Colonic mucosa (tissue), 4 donors: ENCODE measurements around the gene FOLR1. TPM values are rescaled to one million over a fixed set of nuclear protein-coding genes. Genes with fewer than 3 reads are reported as not detected.
A peak's percentile ranks its signal among the peaks of the same experiment; 100 is the strongest.
"Not testable (repeated sequence)": the region's sequence is repeated elsewhere in the genome, so short reads cannot be mapped to it uniquely, and the experiment has no call there.

Source experiments
- DNase-seq: peaks from one replicate; pipeline ENCODE4 v3.0.0-alpha.2; 2020
- H3K27ac ChIP-seq: fragments of 200-600 bp; one replicate; pipeline ENCODE4 v1.8.0; 2021
- H3K27me3 ChIP-seq: fragments of 200-600 bp; one replicate; pipeline ENCODE4 v1.8.0; 2021
- H3K36me3 ChIP-seq: fragments of 200-600 bp; one replicate; pipeline ENCODE4 v1.8.0; 2021
- H3K4me1 ChIP-seq: fragments of 200-600 bp; one replicate; pipeline ENCODE4 v1.8.0; 2021; ENCODE audit warnings: mild to moderate bottlenecking
- H3K4me3 ChIP-seq: fragments of 200-600 bp; one replicate; pipeline ENCODE4 v1.8.0; 2021
- H3K9ac ChIP-seq, 2 donors: one replicate each; pipeline ENCODE4 v1.7.0; 2013; ENCODE audit warnings: control low read depth in 2 of 2, low read depth in 2 of 2, low read length in 2 of 2
- H3K9me3 ChIP-seq: fragments of 200-600 bp; one replicate; pipeline ENCODE4 v1.8.0; 2021
- intact Hi-C: fragments of 100-400 bp; cut with DNase I; formaldehyde crosslinking; loops from one replicate; pipeline ENCODE4 v1.14.1; 2022
- total RNA-seq, 2 donors: library from RNA; stranded (reverse); fragmentation: NEBNext Ultra II Directional in 1 of 2; extraction: Animal tissue kit (Norgen Biotek cat#: 25700) in 1 of 2; gene quantifications; one replicate each; pipeline ENCODE4 v1.2.1, GENCODE V29; 2021
- TF ChIP-seq, protein P1 (sequence below): fragments of 200-600 bp; IDR thresholded peaks from one replicate; pipeline ENCODE4 v1.8.0; 2022; ENCODE audit warnings: antibody characterized with exemption, mild to moderate bottlenecking
- donor health status: healthy.
- donor health status: DM: no; HTN: no; CAD: no.
- donor health status: DM: no; HTN: no; CAD: no.

FOLR1 gene
- total RNA-seq, 2 donors from 2014 or later: 0.59 TPM; not detected in 1

- H3K9ac ChIP-seq: no peak overlapping the region
- no peaks in the 10 kb centered on the region for H3K36me3 ChIP-seq
- intact Hi-C loops: no loop called here
- no peaks in the 10 kb centered on the region for H3K9me3 ChIP-seq
- no peak overlapping the region for H3K27ac ChIP-seq
- no peaks in the 10 kb centered on the region for H3K4me1 ChIP-seq
- DNase-seq: no peak
- H3K27me3 ChIP-seq: no peaks in the 10 kb centered on the region
- TF ChIP-seq, protein P1, sequence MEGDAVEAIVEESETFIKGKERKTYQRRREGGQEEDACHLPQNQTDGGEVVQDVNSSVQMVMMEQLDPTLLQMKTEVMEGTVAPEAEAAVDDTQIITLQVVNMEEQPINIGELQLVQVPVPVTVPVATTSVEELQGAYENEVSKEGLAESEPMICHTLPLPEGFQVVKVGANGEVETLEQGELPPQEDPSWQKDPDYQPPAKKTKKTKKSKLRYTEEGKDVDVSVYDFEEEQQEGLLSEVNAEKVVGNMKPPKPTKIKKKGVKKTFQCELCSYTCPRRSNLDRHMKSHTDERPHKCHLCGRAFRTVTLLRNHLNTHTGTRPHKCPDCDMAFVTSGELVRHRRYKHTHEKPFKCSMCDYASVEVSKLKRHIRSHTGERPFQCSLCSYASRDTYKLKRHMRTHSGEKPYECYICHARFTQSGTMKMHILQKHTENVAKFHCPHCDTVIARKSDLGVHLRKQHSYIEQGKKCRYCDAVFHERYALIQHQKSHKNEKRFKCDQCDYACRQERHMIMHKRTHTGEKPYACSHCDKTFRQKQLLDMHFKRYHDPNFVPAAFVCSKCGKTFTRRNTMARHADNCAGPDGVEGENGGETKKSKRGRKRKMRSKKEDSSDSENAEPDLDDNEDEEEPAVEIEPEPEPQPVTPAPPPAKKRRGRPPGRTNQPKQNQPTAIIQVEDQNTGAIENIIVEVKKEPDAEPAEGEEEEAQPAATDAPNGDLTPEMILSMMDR: no peak
- H3K4me3 ChIP-seq: no peak overlapping the region
These were observed 3.7 kb upstream of the FOLR1 start for GRCh38 chr11:72188267-72188666.

- TF ChIP-seq, protein P1: no peak
- Histone ChIP-seq H3K27ac (no peak overlapping the region), H3K27me3 (no peaks in the 10 kb centered on the region), H3K4me1 (no peaks in the 10 kb centered on the region), H3K9ac (peak overlapping the region in 1 of 2 donors; percentile 2), H3K4me3 (no peak overlapping the region), H3K9me3 (no peaks in the 10 kb centered on the region), H3K36me3 (no peaks in the 10 kb centered on the region)
- intact Hi-C loops: no loop called here
- DNase-seq: peak; percentile 33
These were observed 2.3 kb upstream of the FOLR1 start for GRCh38 chr11:72189455-72190250.

DNA sequence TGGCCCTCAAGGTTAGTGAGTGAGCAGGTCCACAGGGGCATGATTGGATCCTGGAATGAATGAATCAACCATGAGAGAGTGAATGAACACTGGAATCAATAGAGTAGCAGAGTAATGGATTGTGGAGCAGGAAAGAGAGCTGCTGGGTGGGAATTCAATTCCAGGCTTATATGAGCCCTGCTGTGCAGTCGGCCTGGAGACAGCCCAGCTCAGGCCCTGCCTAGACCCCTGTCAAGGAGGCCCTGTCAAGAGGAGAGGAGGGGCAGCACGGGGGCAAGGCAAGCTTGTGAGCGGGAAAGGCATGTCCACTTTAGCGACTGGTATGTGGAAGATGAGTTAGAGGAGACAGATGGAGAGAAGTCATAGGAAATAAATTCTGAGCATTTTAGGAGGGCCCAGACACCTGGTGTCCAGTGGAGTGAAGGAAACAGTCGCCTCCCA lies 1.3 kb upstream of the FOLR1 start:
- no peak overlapping the region for H3K4me3 ChIP-seq
- no peaks in the 10 kb centered on the region for H3K36me3 ChIP-seq
- TF ChIP-seq, protein P1: no peak
- intact Hi-C loops: no loop called here
- no peak for DNase-seq
- no peaks in the 10 kb centered on the region for H3K27me3 ChIP-seq
- no peak overlapping the region for H3K27ac ChIP-seq
- H3K4me1 ChIP-seq: no peaks in the 10 kb centered on the region
- no peaks in the 10 kb centered on the region for H3K9me3 ChIP-seq
- H3K9ac ChIP-seq: no peak overlapping the region

DNA sequence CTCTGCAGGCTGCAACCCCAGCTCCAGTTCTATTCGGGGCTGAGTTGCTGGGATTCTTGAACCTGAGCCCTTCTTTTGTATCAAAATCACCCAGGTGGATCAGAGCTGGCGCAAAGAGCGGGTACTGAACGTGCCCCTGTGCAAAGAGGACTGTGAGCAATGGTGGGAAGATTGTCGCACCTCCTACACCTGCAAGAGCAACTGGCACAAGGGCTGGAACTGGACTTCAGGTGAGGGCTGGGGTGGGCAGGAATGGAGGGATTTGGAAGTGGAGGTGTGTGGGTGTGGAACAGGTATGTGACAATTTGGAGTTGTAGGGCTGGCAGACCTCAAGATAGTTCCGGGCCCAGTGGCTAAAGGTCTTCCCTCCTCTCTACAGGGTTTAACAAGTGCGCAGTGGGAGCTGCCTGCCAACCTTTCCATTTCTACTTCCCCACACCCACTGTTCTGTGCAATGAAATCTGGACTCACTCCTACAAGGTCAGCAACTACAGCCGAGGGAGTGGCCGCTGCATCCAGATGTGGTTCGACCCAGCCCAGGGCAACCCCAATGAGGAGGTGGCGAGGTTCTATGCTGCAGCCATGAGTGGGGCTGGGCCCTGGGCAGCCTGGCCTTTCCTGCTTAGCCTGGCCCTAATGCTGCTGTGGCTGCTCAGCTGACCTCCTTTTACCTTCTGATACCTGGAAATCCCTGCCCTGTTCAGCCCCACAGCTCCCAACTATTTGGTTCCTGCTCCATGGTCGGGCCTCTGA lies 3.8 kb downstream of the FOLR1 start:
- DNase-seq: no peak
- intact Hi-C loops: no loop called here
- H3K36me3 ChIP-seq: no peaks in the 10 kb centered on the region

DNA sequence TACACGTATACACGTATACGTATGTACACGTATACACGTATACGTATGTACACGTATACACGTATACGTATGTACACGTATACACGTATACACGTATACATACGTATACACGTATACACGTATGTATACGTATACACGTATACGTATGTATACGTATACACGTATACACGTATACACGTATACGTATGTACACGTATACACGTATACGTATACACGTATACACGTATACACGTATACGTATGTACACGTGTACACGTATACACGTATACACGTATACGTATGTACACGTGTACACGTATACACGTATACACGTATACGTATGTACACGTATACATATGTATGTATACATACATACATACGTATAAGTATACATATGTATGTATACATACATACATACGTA lies 9.5 kb downstream of the FOLR1 start:
- H3K9ac ChIP-seq, H3K27ac ChIP-seq, H3K9me3 ChIP-seq, intact Hi-C loops, H3K4me1 ChIP-seq, DNase-seq, H3K27me3 ChIP-seq, H3K4me3 ChIP-seq, H3K36me3 ChIP-seq: not testable (repeated sequence)

More for the DNA sequence above, 3.8 kb downstream of the FOLR1 start:
- TF ChIP-seq, protein P1: no peak
- H3K9me3 ChIP-seq: no peaks in the 10 kb centered on the region
- no peak overlapping the region for H3K9ac ChIP-seq
- no peaks in the 10 kb centered on the region for H3K27me3 ChIP-seq
- no peak overlapping the region for H3K27ac ChIP-seq
- no peaks in the 10 kb centered on the region for H3K4me1 ChIP-seq
- no peak overlapping the region for H3K4me3 ChIP-seq

DNA sequence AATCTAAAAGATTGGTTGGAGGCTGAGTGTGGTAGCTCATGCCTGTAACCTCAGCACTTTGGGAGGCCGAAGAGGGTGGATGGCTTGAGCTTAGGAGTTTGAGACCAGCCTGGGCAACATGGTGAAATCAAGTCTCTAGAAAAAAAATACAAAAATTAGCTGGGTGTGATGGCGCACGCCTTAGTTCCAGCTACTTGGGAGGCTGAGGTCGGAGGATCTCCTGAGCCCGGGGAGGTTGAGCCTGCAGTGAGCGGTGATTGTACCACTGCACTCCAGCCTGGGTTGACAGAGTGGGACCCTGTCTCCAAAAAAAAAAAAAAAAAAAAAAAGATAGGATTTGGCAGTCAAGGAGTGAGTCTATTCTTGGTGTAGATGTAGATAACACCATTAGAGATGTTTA lies 10.6 kb downstream of the FOLR1 start:
- Histone ChIP-seq H3K9ac (no peak overlapping the region), H3K4me1 (no peaks in the 10 kb centered on the region), H3K9me3 (no peaks in the 10 kb centered on the region), H3K27me3 (no peaks in the 10 kb centered on the region), H3K36me3 (no peaks in the 10 kb centered on the region), H3K27ac (no peak overlapping the region), H3K4me3 (no peak overlapping the region)
- TF ChIP-seq, protein P1: no peak
- intact Hi-C loops: no loop called here
- no peak for DNase-seq
